GM04503 (cell line): ENCODE measurements around the gene CDC42BPB.

Source experiments
- DNase-seq: peaks from one replicate; pipeline ENCODE4 v3.0.0-alpha.2; 2012; ENCODE audit warnings: low read depth

CDC42BPB gene

GRCh38 chr14:102943454-102943853, 113.9 kb downstream of the CDC42BPB start:
- no peak for DNase-seq

GRCh38 chr14:102942069-102942468, 115.3 kb downstream of the CDC42BPB start:
- DNase-seq, result no peak

- DNase-seq, result no peak
These were observed 115.8 kb downstream of the CDC42BPB start for GRCh38 chr14:102941419-102942011.

GRCh38 chr14:102940729-102941362, 116.5 kb downstream of the CDC42BPB start:
- no peak for DNase-seq

GRCh38 chr14:102939820-102940561, 117.4 kb downstream of the CDC42BPB start:
- DNase-seq, result no peak

GRCh38 chr14:102939329-102939728, 118.0 kb downstream of the CDC42BPB start:
- DNase-seq, result no peak

GRCh38 chr14:102938191-102938590, 119.2 kb downstream of the CDC42BPB start:
- no peak for DNase-seq

GRCh38 chr14:102937331-102938175, 119.8 kb downstream of the CDC42BPB start:
- DNase-seq, result no peak

- no peak for DNase-seq
These were observed 121.6 kb downstream of the CDC42BPB start for GRCh38 chr14:102935756-102936155.

GRCh38 chr14:102933618-102934231, 123.6 kb downstream of the CDC42BPB start:
- no peak for DNase-seq

- DNase-seq, result no peak
These were observed 124.7 kb downstream of the CDC42BPB start for GRCh38 chr14:102932484-102933248.

- DNase-seq, result no peak
These were observed 125.6 kb downstream of the CDC42BPB start for GRCh38 chr14:102931580-102932285.

- DNase-seq, result no peak
These were observed 126.4 kb downstream of the CDC42BPB start for GRCh38 chr14:102930753-102931579.

- DNase-seq, result no peak
These were observed 127.1 kb downstream of the CDC42BPB start for GRCh38 chr14:102930138-102930752.

- no peak for DNase-seq
These were observed 127.9 kb downstream of the CDC42BPB start for GRCh38 chr14:102929241-102930137.

- DNase-seq, result no peak
These were observed 128.7 kb downstream of the CDC42BPB start for GRCh38 chr14:102928412-102929240.

- no peak for DNase-seq
These were observed 129.4 kb downstream of the CDC42BPB start for GRCh38 chr14:102927878-102928411.
